GM12801 (cell line): ENCODE data around the gene FBXL16.

Experiments used
- TF ChIP-seq, protein P1 (sequence below): IDR thresholded peaks from one replicate; pipeline ENCODE4 v1.5.1; 2011; ENCODE audit warnings: control low read depth; ENCODE audit not compliant: insufficient read length; ENCODE audit errors: extremely low read depth

Gene FBXL16

GRCh38 chr16:739560-740458 lies 34.2 kb upstream of the FBXL16 start:
- TF ChIP-seq, protein P1, sequence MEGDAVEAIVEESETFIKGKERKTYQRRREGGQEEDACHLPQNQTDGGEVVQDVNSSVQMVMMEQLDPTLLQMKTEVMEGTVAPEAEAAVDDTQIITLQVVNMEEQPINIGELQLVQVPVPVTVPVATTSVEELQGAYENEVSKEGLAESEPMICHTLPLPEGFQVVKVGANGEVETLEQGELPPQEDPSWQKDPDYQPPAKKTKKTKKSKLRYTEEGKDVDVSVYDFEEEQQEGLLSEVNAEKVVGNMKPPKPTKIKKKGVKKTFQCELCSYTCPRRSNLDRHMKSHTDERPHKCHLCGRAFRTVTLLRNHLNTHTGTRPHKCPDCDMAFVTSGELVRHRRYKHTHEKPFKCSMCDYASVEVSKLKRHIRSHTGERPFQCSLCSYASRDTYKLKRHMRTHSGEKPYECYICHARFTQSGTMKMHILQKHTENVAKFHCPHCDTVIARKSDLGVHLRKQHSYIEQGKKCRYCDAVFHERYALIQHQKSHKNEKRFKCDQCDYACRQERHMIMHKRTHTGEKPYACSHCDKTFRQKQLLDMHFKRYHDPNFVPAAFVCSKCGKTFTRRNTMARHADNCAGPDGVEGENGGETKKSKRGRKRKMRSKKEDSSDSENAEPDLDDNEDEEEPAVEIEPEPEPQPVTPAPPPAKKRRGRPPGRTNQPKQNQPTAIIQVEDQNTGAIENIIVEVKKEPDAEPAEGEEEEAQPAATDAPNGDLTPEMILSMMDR: no peak

- TF ChIP-seq, protein P1: no peak
These were observed 31.4 kb upstream of the FBXL16 start for GRCh38 chr16:736936-737481.

- TF ChIP-seq, protein P1: no peak
These were observed 30.4 kb upstream of the FBXL16 start for GRCh38 chr16:735982-736453.

DNA sequence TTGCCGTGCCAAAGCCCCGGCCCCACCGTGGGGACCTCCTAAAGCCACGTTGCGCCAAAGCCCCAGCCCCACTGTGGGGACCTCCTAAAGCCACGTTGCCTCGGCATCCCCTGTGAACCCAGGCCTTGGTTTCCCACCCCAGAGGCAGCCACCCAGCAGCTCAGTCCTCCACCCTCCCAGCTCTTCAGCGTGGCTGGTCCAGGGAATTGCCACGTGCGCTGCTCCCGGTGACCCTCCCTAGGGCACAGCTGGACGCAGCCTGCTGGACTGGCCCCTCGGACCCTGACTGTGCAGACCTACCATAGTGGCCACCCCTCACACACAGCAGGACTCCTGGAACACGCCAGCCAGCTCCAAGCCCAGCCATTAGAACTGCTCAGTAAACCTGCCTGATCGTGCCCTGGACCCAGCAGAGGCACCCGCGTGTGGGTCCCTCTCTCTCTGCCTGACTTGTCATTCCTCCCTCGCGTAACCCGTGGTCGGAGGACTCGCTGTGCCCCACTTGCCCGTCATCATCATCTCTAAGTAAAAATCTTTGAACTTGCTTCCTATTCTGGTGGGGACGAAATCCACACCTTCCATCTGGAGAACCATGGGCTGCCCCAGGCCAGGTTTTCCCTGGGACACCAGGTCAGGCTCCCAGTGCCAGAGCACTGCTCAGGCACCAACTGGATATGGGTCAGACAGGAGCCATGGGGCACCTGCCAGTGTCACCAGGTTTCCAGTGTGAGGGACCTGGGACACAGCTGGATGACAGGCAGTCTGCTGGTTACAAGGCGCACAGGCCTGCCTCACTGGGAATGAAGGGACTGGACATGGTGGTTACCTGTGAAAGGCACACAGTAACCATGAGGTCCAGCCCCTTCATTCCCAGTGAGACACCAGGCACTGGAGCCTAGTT lies 29.6 kb upstream of the FBXL16 start:
- TF ChIP-seq, protein P1: no peak

GRCh38 chr16:734208-734980 lies 28.8 kb upstream of the FBXL16 start:
- TF ChIP-seq, protein P1: no peak

GRCh38 chr16:733382-734207 lies 28.0 kb upstream of the FBXL16 start:
- TF ChIP-seq, protein P1: no peak
